LHCN-M2 (cell line): ENCODE results near the gene SNCA. TPM values are rescaled to one million over a fixed set of nuclear protein-coding genes. Genes with fewer than 3 reads are reported as not detected.

Source experiments
- DNase-seq: peaks from one replicate; pipeline ENCODE4 v3.0.0-alpha.2; 2012; ENCODE audit warnings: low read depth
- total RNA-seq: library from RNA; depleted of rRNA; stranded (reverse); fragments of >200 nt; gene quantifications from 2 replicates; pipeline ENCODE4 v1.2.3, GENCODE V29; 2014

SNCA gene
- total RNA-seq, 1 experiment from 2014 or later, result not detected

DNA sequence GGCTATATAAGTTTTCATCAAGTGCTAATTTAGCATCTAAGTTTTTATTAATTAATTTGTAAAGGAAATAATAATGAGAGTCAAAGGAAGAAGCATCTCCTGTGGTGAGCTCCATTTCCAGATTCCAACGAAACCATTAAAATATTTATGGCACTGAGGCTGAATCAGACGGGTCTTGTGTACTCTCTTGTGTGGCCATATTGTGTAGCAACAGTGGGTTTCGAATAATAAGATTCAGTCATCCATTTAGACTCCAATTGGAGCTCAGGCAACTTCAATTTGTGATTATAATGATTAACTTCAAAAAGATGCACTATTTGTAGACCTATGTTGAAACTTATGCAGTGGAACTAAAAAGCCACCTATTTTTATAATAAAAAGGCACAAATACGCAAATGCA, 82.4 kb downstream of the SNCA start:
- peak; percentile 13 for DNase-seq

DNA sequence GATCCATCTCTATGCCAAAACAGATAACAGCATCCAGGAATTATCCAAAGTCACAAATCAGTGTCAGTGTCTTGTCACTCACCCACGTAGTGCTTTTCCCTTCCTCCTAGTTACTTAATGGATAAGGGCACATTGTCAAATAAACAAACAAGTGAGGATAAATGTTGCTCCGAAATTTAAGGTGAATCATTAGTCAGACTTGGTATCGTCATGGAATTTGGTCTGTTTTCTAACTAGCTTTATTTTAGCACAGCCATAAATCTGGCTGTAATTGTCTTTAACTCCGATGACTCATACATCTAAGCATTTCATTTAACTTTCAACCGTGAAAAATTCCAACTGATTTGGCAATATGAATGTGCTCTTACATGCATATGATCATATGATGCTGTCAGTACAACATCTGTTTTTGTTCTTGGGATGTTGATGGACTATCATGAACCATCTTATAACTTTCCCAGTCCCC, 83.3 kb downstream of the SNCA start:
- peak; percentile 95 for DNase-seq

DNA sequence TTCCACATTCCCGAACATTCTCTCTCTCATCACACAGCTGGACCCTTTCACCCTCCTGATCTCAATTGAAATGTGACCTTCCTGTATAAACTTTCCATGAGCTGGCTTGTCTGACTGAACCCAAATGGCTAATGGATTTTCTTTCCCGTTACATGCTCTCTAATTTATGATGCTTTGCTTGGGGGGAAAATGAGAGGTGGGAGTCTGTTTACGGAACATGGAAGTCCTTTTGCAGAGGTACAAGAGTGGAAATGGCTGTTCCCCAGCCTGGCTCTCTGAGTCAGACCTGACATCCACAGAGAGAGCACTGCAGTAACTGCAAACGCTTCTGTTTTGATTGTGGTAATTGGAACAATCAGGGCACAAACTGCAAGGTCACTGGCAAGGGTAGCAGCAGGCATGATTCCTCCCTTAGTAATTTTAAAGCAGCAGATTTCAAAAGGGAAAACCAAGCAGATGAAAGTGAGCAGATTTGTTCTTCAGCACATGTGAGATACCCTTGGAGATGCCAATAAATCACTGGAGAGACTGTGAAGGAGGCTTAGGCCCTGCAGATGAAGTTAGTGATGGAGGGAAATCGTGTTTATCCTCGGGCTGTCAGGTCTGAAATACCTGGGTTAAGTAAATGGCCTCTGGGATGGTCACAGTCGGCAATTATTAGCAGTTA, 83.9 kb downstream of the SNCA start:
- peak; percentile 83 for DNase-seq

DNA sequence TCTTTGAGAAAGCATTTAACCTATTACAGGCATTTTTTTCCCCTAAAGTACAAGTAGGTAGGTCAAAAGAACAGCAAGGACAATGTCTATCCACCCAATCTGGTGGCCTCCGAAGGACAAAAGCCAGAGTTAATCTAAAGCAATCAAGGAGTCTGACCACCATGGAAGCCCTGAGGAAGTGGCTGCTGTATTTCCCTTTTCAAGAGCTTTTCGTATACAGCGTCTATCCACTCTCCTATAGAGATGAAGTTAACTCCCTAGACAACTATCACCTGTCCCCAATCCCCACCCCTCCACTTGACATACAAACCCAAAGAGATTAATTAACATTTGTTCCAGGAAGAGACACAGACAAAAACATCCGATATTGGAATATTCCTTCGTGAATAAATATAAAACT, 85.5 kb downstream of the SNCA start:
- DNase-seq, result no peak

DNA sequence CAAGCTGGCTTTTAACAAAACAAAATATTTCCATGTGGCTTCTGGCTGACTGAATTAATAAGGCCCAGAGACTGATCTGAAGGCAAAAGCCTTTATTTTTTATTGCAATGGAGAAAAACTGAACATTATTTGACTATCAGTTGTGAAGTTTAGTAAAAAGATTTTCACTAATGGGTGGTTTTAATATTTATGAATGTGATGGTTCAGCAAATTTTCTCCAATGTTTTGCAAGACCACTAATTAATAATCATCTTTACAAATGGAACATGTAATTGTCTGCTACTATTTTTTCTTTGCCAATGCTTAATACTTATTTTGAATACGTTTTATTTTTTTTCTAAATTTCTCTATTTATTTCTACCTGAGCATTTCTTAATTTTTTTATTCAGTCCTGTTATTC, 90.6 kb downstream of the SNCA start:
- DNase-seq, result no peak

DNA sequence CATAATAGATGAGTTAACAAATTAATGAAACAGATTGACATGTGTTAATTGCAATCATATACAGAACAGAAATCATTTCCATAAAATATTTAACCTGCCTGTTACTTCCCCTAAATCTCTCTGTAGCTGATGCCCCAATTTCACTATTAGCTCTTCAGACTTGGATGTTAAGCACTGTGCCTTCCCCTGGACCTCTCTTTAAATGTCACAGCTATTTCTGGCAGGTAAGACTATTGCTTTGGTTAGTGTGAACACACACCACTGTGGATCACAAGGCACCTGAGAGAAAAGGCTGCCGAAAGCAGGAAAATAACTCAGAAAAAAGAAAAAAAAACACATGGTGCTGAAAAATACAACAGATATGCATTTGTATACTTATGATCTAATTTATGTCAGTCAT, 91.3 kb downstream of the SNCA start:
- no peak for DNase-seq

DNA sequence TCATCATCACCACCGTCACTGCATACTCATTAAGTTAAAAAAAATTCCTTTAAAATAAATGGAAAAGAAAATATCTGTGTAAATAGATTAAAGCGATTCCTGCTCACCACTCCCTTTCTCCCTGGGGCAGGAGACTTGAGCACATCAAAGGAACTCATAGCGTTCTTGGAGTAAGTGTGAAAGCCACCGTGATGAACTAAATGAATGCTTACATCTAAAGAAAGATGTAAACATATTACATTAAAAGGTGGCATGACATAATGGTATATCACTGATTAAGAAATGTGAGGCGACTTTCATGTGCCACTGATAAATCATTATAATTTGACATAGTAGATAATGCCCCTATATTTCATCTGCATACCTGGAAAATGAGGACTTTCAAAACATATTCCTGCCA, 92.0 kb downstream of the SNCA start:
- no peak for DNase-seq

DNA sequence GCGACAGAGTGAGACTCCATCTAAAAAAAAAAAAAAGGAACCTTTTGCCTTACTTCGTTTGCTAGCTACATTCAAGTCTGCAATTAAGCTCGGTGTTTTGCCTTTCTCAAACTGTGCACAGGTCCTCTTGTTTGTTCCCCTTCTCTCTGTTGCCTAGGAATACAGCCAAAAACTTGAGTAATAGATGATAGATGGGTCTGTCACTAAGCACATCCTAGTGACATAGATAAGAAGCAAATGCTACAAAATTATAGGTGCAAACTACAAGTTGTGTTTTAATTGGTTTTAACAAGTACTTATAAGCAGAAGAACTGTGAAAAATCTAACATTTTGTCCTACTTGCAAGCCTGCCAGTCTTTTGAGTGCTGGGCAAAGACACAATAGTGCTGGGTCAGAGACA, 95.2 kb downstream of the SNCA start:
- no peak for DNase-seq

DNA sequence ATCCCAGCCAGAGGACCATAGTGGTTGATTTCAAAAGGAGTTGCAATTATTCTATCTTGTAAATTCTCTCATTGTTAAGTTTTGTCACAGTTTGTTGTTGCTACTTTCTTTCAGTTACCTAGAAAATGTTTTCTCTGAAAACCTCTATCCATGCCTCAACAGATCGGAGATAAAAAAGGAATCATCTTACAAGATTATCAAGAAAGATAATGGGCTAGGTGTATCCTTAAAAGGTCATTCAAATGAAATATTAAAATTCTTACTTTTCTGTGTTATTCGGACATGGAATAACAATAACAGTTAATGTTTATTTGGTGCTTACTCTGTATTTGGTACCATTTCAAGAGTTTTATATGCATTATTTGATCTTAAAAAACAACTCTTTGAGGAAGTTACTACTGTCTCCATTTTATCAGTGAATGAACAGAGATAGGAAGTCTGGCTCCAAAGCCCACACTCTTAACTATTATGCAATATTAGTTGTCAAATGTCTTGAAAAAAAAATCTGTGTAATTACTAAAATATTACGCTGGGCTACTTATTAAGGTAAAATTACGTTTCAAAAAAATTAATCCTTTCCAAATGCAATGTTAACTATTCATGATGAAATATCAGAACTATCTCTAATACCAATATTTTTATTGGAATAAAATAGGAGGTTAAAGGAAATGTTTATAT, 97.5 kb downstream of the SNCA start:
- DNase-seq, result no peak

DNA sequence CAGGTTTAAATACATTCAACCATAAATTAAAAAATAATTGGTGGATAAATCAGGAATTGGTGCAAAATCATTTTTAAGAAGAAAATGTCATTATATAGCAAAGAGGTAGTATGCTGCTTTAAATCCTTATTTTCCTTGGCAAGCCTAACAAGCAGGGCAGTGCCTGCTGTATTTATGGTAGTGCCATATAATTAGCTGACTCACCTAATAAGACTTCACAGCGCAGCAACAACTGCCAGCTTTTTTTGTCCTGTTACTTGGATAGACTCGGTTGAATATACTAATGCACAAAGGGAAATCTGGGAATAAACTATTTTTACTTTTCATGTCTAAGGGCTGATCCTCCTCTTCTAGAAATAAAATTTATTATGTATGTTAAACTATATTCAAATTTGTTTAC, 99.1 kb downstream of the SNCA start:
- peak; percentile 85 for DNase-seq

DNA sequence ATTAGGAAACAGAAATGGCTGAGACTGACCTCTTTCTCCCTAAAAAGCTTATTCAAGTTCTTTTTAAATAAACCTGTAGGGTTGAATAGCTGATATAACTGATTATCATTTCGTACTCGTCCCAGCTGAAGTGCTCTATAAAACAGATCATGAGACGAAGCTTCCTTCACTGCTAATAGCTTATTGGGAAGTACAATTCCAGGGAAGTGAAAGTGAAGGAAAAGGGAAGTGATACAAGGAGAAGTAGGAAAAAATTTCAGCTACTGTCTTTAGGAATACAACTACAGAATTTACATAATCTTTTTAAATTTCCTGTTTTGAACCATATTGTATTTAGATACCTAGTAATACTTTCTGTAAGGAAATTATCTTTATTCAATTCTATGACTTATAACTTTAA, 103.0 kb downstream of the SNCA start:
- no peak for DNase-seq

DNA sequence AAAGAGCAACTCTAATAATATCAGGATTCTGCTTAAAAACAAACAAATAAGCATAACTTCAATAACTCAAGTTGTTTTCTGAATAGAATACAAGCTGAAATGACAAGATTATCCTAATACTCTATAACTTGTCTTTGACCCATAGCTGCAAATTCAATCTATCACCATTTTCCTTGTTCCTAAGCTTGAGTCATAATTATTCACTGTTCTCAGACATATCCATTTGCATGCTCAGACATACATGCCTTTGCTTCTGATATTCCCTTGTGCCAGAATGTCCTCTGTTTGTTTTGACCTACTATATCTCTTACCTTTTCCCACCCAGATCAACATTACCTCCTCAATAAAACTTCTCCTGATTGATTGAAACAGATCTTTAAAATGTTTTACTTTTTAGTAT, 109.7 kb downstream of the SNCA start:
- peak; percentile 19 for DNase-seq

DNA sequence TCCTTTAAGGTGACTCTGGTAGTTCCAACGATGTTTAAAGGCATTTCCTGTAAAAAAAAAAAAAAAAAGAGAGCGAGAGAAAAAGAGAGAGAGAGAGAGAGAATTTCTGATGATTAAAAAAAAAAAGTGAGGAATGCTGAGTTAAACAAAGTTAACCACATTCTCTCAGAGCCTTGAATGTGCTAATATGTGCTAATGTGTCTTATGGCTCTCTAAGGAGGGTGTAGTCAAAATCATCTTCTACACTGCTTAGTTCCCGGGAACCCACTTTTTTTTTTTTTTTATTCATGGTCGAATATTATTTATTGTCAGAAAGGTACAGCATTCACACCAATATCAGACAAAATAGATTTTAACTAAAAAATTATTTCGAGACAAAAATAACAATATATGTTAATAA, 111.7 kb downstream of the SNCA start:
- no peak for DNase-seq

DNA sequence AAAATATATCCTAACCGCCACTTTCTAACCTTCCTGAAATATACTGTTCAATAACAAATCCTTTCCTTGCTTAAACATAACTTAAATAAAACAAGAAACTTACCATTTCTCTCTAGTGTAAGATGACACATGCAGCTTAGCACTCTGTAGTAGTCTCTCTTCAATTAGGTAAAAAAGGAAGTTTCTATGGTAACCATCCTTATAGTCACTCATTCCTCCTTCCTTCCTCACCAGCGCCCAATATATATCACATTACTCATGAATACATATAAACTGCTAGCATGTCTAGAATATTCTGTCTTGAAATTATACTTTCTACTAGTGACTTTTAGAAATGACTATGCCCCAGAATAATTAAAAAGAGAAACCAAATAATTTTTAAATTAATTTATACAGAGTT, 112.2 kb downstream of the SNCA start:
- peak; percentile 58 for DNase-seq

DNA sequence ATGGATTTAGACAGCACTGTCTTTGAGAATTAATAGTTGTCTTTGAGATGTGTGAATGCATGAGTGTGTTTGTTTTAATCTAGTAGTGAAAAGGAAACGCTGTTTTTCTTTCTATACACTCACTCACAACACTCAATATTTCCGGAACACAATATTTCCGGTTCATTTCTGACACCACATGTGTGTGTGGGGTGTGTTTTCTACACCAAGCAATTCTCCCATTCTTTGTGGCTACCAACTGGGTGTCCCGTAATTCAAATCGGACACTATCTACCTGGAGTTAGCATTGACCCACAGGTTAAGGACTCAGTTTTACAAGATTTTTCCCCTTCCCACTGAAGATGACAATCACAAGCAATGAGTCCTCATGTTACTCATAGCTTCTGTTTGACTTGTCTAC, 113.9 kb downstream of the SNCA start:
- no peak for DNase-seq

DNA sequence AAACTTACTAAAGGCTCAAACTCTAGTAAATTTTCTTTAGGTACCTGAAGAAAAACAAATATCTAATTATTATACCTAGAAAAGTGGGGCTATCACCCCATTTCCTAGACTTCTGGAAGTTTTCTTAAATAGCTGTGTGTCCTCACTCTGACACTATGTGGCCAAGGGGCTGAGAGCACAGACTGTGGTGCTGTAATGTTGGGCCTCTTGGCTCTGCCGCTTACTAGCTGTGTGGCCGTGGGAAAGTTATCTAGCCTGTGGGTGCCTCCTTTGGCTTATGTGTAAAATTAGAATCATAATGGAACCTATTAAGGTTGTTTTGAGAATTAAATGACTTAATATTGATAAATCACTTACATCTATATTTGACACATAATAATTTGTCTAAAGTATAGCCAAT, 114.4 kb downstream of the SNCA start:
- DNase-seq, result no peak

DNA sequence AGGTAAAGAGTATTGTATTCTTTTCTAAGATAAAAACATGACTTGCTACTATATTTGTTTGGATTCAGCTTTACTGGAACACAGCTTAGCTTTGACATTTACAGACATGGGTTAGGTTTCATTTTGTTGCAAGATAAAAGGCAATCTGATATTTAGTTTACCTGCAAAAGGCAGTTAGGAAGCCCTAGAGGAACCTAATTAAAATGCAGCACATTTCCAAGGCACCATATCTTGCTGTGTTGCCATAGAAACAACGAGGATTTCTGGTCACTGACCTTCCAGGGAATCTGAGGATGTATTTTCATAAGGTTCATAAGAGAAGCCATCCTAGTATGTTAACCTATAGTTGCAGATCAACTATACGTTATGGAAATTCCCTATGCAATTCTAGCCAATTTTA, 116.0 kb downstream of the SNCA start:
- DNase-seq, result no peak

DNA sequence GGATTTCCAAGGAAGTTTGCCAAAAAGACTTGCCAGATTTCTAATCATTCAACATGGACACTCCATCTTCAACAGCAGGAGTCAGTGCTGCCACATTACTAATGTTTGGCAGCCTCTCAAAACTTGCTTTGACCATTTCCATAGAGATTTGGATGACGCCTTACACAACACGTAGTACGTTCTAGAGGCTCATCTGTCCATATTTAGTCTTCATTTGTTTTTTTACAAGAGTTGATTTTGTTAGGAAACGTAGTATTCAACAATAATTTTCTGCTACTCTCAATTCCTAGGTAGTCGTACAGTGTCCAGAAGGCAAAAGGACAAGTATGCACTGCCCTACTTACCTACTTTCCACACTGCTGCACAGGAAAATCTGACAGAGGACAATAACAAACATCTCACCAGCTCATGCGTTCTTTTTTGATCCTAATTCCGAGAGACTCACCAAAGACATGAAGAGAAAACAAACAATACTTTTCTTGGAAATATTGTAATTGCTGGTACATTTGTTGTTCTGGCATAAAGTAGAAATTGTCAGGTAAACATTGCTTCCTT, 117.3 kb downstream of the SNCA start:
- DNase-seq, result no peak

DNA sequence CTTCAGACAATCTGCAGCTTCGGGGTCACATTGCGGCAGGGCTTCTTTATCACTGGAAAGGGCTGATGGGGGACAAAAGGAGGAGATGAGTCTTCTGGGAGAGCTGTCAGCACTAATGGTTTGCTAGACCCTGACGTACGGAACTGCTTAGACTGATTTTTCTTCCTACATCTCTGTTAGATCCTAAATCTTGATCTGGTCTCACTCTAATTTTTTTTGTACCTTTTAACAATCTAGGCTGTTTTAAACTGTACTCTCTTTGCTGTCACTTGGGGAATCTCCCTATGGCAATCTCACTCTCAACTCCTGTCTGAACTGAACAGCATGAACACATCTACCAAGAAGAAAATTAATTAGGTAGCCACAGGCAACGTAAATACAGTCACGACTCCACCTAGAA, 120.1 kb downstream of the SNCA start:
- DNase-seq, result no peak

DNA sequence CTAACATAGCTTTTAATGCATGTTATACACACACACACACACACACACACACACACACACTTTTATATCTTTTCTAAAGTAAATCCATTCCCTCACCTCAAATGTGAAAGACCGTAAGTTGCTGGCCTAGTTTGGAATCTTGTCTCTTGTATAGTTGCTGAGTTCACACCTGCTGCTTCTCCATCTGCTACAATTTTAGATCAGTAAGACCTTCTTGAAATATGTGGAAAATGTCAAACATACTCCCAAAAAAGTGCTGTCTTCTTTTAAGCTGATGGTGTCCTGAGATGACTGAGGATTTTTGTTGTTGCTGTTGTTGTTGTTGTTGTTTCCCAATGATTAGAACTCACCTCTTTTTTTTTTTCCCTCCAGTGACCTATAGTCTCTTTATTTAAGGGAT, 121.3 kb downstream of the SNCA start:
- DNase-seq, result no peak

DNA sequence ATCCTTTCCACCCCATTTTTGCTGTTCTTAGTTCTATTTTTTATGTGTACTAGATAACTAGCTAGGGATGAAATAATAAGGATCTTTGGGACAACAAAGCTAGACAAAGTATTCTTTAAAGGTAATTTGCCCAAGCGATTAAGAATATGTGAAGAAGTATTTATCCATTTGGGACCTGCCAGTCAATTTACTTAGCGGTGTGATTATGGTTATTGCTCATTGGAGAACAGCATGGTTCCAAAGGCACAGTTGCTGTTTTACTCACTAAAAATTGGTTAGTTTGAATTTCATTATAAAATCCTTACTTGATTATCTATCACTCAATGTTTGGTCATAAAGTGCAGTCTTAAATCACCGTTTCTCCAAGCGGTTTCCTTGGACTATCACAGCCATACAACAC, 124.1 kb downstream of the SNCA start:
- DNase-seq, result no peak

DNA sequence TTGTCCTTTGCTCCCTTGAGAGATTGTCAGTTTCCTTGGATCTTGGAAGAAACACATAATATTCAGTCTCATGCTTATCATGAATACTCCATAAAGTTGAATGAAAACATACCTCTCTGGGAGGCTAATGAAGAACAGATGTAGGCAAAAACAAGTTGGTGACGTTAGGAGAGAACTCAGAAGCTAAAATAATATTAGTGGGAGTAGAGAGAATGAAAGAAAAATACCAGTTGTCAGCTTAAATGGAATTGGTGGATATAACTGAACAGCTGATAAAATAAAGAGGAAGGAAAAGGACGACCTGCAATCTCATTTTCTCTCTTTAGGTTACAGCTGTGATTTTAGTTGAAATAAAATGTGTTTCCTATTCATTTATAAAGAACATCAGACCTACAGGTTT, 124.8 kb downstream of the SNCA start:
- DNase-seq, result peak; percentile 85

DNA sequence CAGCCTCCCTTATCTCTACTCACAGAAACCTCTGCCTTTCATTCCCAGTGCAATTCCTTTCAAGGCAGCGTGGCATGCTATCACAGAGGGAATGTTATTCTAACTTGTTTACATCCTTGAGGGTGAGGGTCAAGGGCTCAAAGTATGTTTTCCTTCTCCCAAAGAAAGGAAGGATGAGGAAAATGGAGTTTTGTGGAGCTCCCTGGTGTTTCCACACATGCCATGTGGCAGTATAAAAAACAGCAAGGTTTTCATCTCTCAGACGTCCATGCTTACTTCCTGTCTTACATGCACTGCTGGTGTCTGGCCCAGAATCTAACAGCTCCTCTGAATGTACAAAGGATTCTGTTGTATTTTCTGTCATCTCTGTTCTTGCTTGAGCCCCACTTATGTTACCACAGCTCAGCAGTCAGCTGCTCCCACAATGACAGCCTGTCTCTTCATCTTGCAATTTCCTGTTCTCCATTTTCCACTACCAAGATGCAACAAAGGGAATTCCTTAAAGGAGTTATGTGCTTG, 128.0 kb downstream of the SNCA start:
- peak; percentile 60 for DNase-seq
